HG03521 (cell line): Measurements from ENCODE around the gene SLC35D1.
"Not testable (repeated sequence)": the region's sequence is repeated elsewhere in the genome, so short reads cannot be mapped to it uniquely, and the experiment has no call there.

Experiments
- ATAC-seq: cut with Tn5 transposase; IDR thresholded peaks from one replicate; pipeline ENCODE4 v1.9.1; 2021; ENCODE audit warnings: mild to moderate bottlenecking, moderate library complexity; ENCODE audit not compliant: unreplicated experiment

Gene SLC35D1

GRCh38 chr1:67053785-67054772 lies at the start of gene SLC35D1:
Gene SLC35D1 (minus strand): TSS chr1:67054148. CDS start chr1:67054013, 135 bp downstream.
- peak; percentile 78 for ATAC-seq

- no peak for ATAC-seq
Measured at GRCh38 chr1:67103548-67103947, 49.6 kb upstream of the SLC35D1 start.

DNA sequence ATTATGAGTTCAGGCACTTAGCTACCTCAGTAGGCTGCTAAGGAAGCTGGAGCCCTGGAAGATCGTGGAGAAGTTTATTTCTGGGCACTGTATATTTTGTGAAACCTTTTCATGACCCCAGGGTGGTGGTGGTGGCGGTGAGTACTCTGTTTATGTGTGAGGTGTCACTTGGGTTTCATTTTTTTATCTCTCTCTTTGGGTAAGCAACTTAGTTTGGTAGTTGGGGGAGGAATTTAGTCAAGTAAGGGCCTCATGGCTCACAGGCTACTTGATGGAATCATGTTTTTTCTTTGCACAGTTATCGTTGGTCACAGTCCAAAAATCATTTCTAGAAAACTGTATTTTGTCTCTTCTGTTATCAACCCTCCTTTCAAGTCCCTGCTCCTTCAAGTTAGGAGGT lies 46.9 kb upstream of the SLC35D1 start:
- no peak for ATAC-seq

- ATAC-seq = no peak
Measured at GRCh38 chr1:67097305-67097704, 43.4 kb upstream of the SLC35D1 start.

- ATAC-seq = no peak
Measured at GRCh38 chr1:67094191-67094590, 40.2 kb upstream of the SLC35D1 start.

DNA sequence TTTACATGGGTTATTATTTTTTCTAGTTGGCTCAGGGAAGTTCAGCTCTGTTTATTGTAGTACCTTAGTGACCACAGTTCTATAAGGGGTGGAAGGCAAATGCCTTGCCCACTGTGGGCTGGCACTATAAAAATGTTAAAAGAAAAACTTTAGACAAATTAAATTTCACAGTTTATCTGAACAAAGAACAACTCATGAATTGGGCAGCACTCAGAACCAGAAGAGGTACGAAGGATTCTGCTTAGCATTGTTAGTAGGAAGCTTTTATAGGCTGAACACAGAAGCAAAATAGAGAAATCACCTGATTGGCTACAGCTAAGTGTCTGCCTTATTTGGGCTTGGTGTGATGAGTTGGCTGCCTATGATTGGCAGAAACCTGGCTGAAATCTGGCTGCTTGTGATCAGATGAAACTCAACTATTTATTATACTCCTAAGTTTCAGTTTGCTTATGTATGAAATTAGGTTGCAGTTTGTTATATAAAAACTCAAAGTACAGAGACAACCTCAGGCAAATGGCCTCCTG lies 35.8 kb upstream of the SLC35D1 start:
- no peak for ATAC-seq

DNA sequence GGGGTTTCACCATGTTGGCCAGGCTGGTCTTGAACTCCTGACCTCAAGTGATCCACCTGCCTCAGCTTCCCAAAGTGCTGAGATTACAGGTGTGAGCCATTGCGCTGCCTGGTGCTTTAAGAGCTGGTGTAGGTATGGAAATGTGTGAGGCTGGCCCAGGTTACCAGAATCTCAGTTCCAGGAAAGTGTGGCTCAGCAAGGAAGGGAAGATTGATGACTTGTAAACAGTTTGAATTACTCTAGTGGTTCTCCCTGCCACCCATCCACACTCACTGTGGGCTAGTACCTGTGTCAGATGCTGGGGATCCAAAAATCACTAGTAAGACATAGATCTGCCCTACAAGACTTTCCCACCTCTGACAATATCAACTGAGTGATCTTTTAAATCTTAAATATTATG lies 34.5 kb upstream of the SLC35D1 start:
- no peak for ATAC-seq

- ATAC-seq = no peak
Measured at GRCh38 chr1:67085326-67085725, 31.4 kb upstream of the SLC35D1 start.

DNA sequence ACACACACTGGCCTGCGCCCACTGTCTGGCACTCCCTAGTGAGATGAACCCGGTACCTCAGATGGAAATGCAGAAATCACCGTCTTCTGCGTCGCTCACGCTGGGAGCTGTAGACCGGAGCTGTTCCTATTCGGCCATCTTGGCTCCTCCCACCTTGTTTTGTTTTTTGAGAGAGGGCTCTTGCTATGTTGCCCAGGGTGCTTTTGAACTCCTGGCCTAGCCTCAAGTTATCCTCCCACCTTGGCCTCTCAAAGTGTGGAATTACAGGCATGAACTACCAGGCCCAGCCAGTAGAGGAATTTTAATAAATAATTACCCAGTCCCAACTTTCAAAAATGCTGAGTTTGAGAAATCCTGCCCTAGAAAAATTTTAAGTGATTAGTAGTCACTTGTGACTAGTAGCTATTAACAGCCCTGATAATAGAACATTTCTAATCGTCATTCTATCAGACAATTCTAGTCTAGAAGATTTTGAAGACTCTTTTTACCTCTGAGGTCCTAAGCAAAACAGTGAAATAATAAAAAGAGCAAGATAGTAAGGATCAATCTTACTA lies 30.9 kb upstream of the SLC35D1 start:
- ATAC-seq = no peak

DNA sequence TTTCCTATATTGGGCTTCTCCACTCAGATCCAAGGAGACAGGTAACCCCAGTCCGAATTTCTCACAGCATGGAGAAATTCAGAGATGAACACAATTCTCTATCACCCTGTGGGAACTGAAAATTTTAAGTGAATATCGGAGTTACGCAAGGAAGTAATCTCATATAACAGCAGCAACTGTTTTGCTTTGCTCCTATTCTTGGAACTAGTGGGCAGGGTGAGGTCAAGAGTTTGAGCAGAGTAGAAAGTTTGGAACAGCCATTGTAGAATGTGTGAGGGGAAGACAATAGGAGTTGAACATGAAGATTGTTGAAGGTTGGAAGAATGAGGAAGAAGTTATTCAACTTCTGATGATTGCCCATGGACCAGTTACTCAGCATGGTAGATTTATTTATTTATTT lies 24.3 kb upstream of the SLC35D1 start:
- ATAC-seq = no peak

GRCh38 chr1:67077593-67077992 lies 23.6 kb upstream of the SLC35D1 start:
- no peak for ATAC-seq

DNA sequence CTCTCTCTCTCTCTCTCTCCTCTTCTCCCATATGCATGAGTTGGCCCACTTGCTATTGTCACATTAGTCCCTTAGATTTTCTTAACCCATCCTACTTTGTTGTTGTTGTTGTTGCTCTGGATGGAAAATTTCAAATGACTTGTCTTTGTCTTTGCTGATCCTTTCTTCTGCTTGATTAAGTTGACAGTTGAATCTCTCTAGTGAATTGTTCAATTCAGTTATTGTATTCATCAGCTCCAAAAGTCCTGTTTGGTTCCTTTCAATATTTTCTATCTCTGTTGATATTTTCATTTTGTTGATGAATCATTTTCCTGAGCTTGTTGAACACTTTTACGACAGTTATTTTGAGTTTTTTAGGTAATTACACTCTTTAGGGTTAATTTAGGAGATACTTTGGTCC lies 18.8 kb upstream of the SLC35D1 start:
- ATAC-seq = no peak

- not testable (repeated sequence) for ATAC-seq
Measured at GRCh38 chr1:67067655-67068054, 13.7 kb upstream of the SLC35D1 start.

DNA sequence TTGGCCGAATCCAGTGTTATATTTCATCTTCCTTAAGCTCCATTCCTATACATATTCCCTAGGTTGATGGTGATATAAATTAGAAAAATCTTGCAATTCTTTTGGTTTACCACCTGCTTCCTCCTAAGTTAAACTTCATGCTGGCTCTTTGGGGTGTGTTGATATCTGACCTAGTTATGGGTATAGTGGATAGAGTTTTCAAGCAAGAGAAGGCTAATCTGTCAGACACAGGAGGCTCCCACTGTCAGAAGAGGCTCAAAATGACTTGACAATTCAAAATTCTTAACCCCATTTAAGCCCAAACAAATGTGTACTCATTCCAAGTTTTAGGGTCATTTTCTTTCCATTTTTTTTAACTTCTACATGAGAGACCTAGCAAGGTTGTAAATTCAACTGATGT lies 8.5 kb upstream of the SLC35D1 start:
- no peak for ATAC-seq

GRCh38 chr1:67061266-67061665 lies 7.3 kb upstream of the SLC35D1 start:
- ATAC-seq = no peak

- no peak for ATAC-seq
Measured at GRCh38 chr1:67060811-67061218, 6.9 kb upstream of the SLC35D1 start.

DNA sequence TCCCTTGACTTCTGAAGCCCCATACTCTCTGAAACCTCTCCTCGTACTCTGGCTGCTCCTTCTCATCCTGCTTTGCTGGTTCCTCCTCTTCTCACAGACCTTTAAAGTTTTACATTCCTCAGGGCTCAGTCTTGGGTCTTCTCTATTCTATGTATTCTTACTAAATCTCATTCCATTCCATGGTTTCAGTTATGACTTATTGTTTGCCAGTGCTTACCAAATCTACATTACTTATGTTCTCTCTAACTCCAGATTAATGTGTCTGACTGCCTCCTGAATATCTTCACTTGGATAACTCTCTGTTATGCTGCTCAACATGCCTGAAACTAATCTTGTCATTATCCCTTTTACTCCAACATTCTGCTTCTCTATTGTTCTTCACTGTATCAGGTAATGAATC lies 5.4 kb upstream of the SLC35D1 start:
- ATAC-seq = no peak

- ATAC-seq = no peak
Measured at GRCh38 chr1:67058761-67059160, 4.8 kb upstream of the SLC35D1 start.

GRCh38 chr1:67058242-67058641 lies 4.3 kb upstream of the SLC35D1 start:
- ATAC-seq = no peak

- ATAC-seq = peak; percentile 31
Measured at GRCh38 chr1:67053535-67053784, 488 bp downstream of the SLC35D1 start.

- ATAC-seq = peak; percentile 35
Measured at GRCh38 chr1:67052741-67053534, 1.0 kb downstream of the SLC35D1 start.

- no peak for ATAC-seq
Measured at GRCh38 chr1:67051196-67051595, 2.8 kb downstream of the SLC35D1 start.
